GM12865 (cell line): ENCODE data around the gene BOC.

Experiments used
- DNase-seq: peaks from one replicate; pipeline ENCODE4 v3.0.0; 2010; ENCODE audit warnings: low read depth
- H3K4me3 ChIP-seq: 2 replicates; pipeline ENCODE4 v1.5.1; 2011; ENCODE audit warnings: mild to moderate bottlenecking, low read depth, low read length, control low read depth
- CTCF ChIP-seq: IDR thresholded peaks from 2 replicates; pipeline ENCODE4 v1.5.1; 2011; ENCODE audit warnings: low read length, control low read depth, low read depth, inconsistent platforms; ENCODE audit not compliant: insufficient read depth; ENCODE audit errors: missing control alignments

The BOC gene

GRCh38 chr3:113210604-113211329 lies 590 bp upstream of the BOC start:
- no peak for DNase-seq

GRCh38 chr3:113212150-113212843 lies 940 bp downstream of the BOC start:
- TF ChIP-seq CTCF: no peak
- DNase-seq: no peak
- H3K4me3 ChIP-seq: peak overlapping the region; percentile 49

More at GRCh38 chr3:113210604-113211329, 590 bp upstream of the BOC start:
- TF ChIP-seq CTCF: no peak
- H3K4me3 ChIP-seq: peak overlapping the region; percentile 56

- TF ChIP-seq CTCF: no peak
- no peak overlapping the region for H3K4me3 ChIP-seq
- DNase-seq: no peak
These were observed 1.6 kb downstream of the BOC start for GRCh38 chr3:113212844-113213375.

- DNase-seq: no peak
- no peak for TF ChIP-seq CTCF
- H3K4me3 ChIP-seq: no peak overlapping the region
These were observed 2.7 kb downstream of the BOC start for GRCh38 chr3:113213896-113214587.

GRCh38 chr3:113214917-113215595 lies 3.7 kb downstream of the BOC start:
- no peak for DNase-seq
- H3K4me3 ChIP-seq: no peak overlapping the region
- TF ChIP-seq CTCF: no peak

- no peak for TF ChIP-seq CTCF
- no peak for DNase-seq
- no peak overlapping the region for H3K4me3 ChIP-seq
These were observed 5.0 kb downstream of the BOC start for GRCh38 chr3:113216393-113216792.
